Measurements from ENCODE around the gene TRIOBP. TPM values are rescaled to one million over a fixed set of nuclear protein-coding genes. Genes with fewer than 3 reads are reported as not detected.

TRIOBP gene
- total and polyA plus RNA-seq, 8 donors, result 57.4 to 84.9 (median 71.4) TPM

GRCh38 chr22:37744589-37744988, 47.7 kb downstream of the TRIOBP start:
- peak overlapping the region in 1 of 2 donors; percentile 90 for H3K27ac ChIP-seq
- DNase-seq (no peak), ATAC-seq (no peak)
- H3K4me3 ChIP-seq, result no peak overlapping the region
- H3K9me3 ChIP-seq, result no peaks in the 10 kb centered on the region
- H3K4me1 ChIP-seq, result peaks cover 26 to 79% of the 10 kb centered on the region in 2 donors
- TF ChIP-seq CTCF (IDR thresholded peaks at IDR 0.05), result no peak
- intact Hi-C loops (cut with DNase I), result no loop called here
- no peaks in the 10 kb centered on the region for H3K36me3 ChIP-seq
- H3K27me3 ChIP-seq, result no peaks in the 10 kb centered on the region

GRCh38 chr22:37745548-37746365, 48.9 kb downstream of the TRIOBP start:
- H3K27me3 ChIP-seq, result no peaks in the 10 kb centered on the region
- peaks cover 33 to 79% of the 10 kb centered on the region in 2 donors for H3K4me1 ChIP-seq
- DNase-seq (peak; percentile 75 to 95 (median 92)), ATAC-seq (peak; percentile 77)
- H3K4me3 ChIP-seq, result peak overlapping the region; percentile 70 to 92
- H3K27ac ChIP-seq, result peak overlapping the region; percentile 92
- no peaks in the 10 kb centered on the region for H3K36me3 ChIP-seq
- intact Hi-C loops (cut with DNase I), result no loop called here
- no peaks in the 10 kb centered on the region for H3K9me3 ChIP-seq
- TF ChIP-seq CTCF (IDR thresholded peaks at IDR 0.05), result no peak

- peaks cover 34 to 79% of the 10 kb centered on the region in 2 donors for H3K4me1 ChIP-seq
Measured at GRCh38 chr22:37746366-37747079, 49.7 kb downstream of the TRIOBP start.

GRCh38 chr22:37747080-37747714, 50.3 kb downstream of the TRIOBP start:
- Histone ChIP-seq H3K4me1 (peaks cover 38 to 79% of the 10 kb centered on the region in 2 donors), H3K4me3 (peak overlapping the region; percentile 70 to 92), H3K27ac (peak overlapping the region; percentile 92), H3K36me3 (no peaks in the 10 kb centered on the region), H3K9me3 (no peaks in the 10 kb centered on the region), H3K27me3 (no peaks in the 10 kb centered on the region)
- TF ChIP-seq CTCF (IDR thresholded peaks at IDR 0.05), result no peak
- intact Hi-C loops (cut with DNase I), result no loop called here
- ATAC-seq (peak; percentile 1), DNase-seq (peak in 2 of 4 donors; percentile 39 to 78)

More at GRCh38 chr22:37746366-37747079, 49.7 kb downstream of the TRIOBP start:
- no peaks in the 10 kb centered on the region for H3K9me3 ChIP-seq
- DNase-seq, result peak in 1 of 4 donors; percentile 83
- peak; percentile 20 for ATAC-seq
- TF ChIP-seq CTCF (IDR thresholded peaks at IDR 0.05), result no peak
- H3K36me3 ChIP-seq, result no peaks in the 10 kb centered on the region
- H3K27ac ChIP-seq, result peak overlapping the region; percentile 92
- peak overlapping the region; percentile 70 to 92 for H3K4me3 ChIP-seq
- H3K27me3 ChIP-seq, result no peaks in the 10 kb centered on the region
- intact Hi-C loops (cut with DNase I), result no loop called here
